Peyer's patch (tissue), 4 donors: ENCODE measurements around the gene HCRT.

Experiments used
- POLR2A ChIP-seq, 2 donors: fragments of 450-650 bp; IDR thresholded peaks; one replicate each; pipeline ENCODE4 v1.5.1; 2017; ENCODE audit warnings: antibody characterized with exemption in 2 of 2, mild to moderate bottlenecking in 2 of 2, moderate library complexity in 2 of 2
- TF ChIP-seq, protein P1 (sequence below), 6 experiments: fragments of 450-650 bp in 4 of 6; fragments of 200-600 bp in 2 of 6; sonication (generic) in 1 of 6; IDR thresholded peaks; one replicate each; pipeline ENCODE4 v1.5.1; 2017 to 2019; ENCODE audit warnings: antibody characterized with exemption in 6 of 6, mild to moderate bottlenecking in 3 of 6, moderate library complexity in 1 of 6

DNA sequence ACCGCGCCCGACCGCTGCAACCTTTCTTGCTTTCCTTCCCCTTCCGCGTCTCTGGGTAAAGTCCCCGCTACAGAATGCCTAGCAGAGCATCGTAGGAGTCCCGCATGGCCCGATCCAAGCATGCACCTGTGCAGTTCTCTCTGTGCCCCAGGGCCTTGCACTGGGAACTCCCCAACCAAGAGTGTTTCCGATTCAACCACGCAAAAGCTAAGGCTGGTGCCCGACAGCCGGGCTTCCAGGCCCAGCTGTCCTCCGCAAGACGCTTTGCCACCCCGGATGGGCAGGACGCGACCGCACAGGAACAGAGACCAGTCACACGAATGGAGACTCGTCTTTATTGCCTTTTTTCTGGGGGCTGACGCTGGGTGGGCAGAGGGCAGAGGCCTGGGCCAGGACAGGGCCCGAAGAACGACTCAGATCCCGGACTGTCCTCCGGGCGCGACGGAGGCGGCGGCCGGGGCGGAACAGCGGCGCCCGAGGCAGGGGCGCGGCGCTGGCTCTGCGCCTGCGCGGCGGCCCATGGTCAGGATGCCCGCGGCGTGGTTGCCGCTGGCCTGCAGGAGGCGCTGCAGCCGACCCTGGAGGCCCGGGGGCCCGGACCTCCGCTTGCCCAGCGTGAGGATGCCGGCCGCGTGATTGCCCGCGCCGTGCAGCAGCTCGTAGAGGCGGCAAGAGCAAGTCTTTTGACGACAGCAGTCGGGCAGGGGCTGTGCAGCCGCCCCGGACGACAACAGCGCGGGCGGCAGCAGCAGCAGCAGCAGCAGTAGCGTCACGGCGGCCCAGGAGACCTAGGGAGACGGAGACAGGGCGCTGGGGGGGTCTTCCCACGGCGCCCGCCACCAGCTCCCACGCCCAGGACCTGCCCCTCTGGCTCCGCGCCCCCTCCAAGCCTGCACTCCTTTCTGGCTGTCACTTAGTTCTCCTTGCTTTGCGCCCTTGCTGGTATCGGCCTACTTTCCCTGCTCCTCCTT, 1.2 kb downstream of the HCRT start:
- TF ChIP-seq, protein P1, sequence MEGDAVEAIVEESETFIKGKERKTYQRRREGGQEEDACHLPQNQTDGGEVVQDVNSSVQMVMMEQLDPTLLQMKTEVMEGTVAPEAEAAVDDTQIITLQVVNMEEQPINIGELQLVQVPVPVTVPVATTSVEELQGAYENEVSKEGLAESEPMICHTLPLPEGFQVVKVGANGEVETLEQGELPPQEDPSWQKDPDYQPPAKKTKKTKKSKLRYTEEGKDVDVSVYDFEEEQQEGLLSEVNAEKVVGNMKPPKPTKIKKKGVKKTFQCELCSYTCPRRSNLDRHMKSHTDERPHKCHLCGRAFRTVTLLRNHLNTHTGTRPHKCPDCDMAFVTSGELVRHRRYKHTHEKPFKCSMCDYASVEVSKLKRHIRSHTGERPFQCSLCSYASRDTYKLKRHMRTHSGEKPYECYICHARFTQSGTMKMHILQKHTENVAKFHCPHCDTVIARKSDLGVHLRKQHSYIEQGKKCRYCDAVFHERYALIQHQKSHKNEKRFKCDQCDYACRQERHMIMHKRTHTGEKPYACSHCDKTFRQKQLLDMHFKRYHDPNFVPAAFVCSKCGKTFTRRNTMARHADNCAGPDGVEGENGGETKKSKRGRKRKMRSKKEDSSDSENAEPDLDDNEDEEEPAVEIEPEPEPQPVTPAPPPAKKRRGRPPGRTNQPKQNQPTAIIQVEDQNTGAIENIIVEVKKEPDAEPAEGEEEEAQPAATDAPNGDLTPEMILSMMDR (IDR thresholded peaks at IDR 0.05), result peak; percentile 87 to 95 (median 92)
- TF ChIP-seq POLR2A (IDR thresholded peaks at IDR 0.05), result peak; percentile 57 to 79
